ENCODE results near the gene PTX4. TPM values are rescaled to one million over a fixed set of nuclear protein-coding genes. Genes with fewer than 3 reads are reported as not detected.

PTX4 gene
- total RNA-seq, result 0.11 and 0.17 TPM in 2 replicates

GRCh38 chr16:1488619-1489018 is at the start of gene PTX4:
PTX4 (minus strand) TSS chr16:1488944; CDS start chr16:1488909, 35 bp downstream.

GRCh38 chr16:1533443-1533951 is 44.8 kb upstream of the PTX4 start, which contains the start of gene TMEM204:
TMEM204 (plus strand) TSS chr16:1533666; CDS start chr16:1534276, 610 bp downstream.

GRCh38 chr16:1492923-1493745 is 4.4 kb upstream of the PTX4 start, which contains the start of gene TELO2:
TELO2 (plus strand) TSS chr16:1493360; CDS start chr16:1494282, 922 bp downstream.

GRCh38 chr16:1474796-1475551 is 13.8 kb downstream of the PTX4 start, which contains the start of gene CLCN7:
CLCN7 (minus strand) TSS chr16:1475028; CDS start chr16:1474974, 54 bp downstream.

GRCh38 chr16:1443980-1444729 is 44.6 kb downstream of the PTX4 start, which contains the start of gene CCDC154:
CCDC154 (minus strand) TSS chr16:1444556; CDS start chr16:1444322, 234 bp downstream.

Other genes starting within 250 kb of the PTX4 start
- 0.09 TPM in 1 of 2 replicates, not detected in the other for gene TPSAB1, start 248.2 kb downstream of the PTX4 start, total RNA-seq
- gene TPSD1, start 232.9 kb downstream of the PTX4 start, total RNA-seq, result not detected in 2 replicates
- gene UBE2I, start 179.3 kb downstream of the PTX4 start, total RNA-seq, result 28.9 and 43.6 TPM in 2 replicates
- 1.3 and 3.4 TPM in 2 replicates for gene BAIAP3, start 155.3 kb downstream of the PTX4 start, total RNA-seq
- 45.3 and 59.5 TPM in 2 replicates for gene TSR3, start 137.1 kb downstream of the PTX4 start, total RNA-seq
- gene GNPTG, start 137.0 kb downstream of the PTX4 start, total RNA-seq, result 26.6 and 28.3 TPM in 2 replicates
- 5.4 and 6.4 TPM in 2 replicates for gene UNKL, start 74.2 kb downstream of the PTX4 start, total RNA-seq
- 16.3 and 19.2 TPM in 2 replicates for gene UQCC4, start 68.2 kb downstream of the PTX4 start, total RNA-seq
- gene PERCC1, start 57.9 kb downstream of the PTX4 start, total RNA-seq, result not detected in 2 replicates
- 0.11 and 0.17 TPM in 2 replicates for gene CCDC154, start 44.4 kb downstream of the PTX4 start, total RNA-seq
- 57.4 and 72.2 TPM in 2 replicates for gene CLCN7, start 13.9 kb downstream of the PTX4 start, total RNA-seq
- 13.8 and 16.5 TPM in 2 replicates for gene TELO2, start 4.4 kb upstream of the PTX4 start, total RNA-seq
- 142 and 170 TPM in 2 replicates for gene TMEM204, start 44.7 kb upstream of the PTX4 start, total RNA-seq
- gene IFT140, start 123.1 kb upstream of the PTX4 start, total RNA-seq, result 15.5 and 18.2 TPM in 2 replicates
- gene CRAMP1, start 123.4 kb upstream of the PTX4 start, total RNA-seq, result 10.1 and 10.4 TPM in 2 replicates
- 40.2 and 42.5 TPM in 2 replicates for gene JPT2, start 189.3 kb upstream of the PTX4 start, total RNA-seq
- gene MAPK8IP3, start 217.3 kb upstream of the PTX4 start, total RNA-seq, result 15.8 and 21.9 TPM in 2 replicates